ENCODE measurements around the gene ITM2C.

The ITM2C gene

DNA sequence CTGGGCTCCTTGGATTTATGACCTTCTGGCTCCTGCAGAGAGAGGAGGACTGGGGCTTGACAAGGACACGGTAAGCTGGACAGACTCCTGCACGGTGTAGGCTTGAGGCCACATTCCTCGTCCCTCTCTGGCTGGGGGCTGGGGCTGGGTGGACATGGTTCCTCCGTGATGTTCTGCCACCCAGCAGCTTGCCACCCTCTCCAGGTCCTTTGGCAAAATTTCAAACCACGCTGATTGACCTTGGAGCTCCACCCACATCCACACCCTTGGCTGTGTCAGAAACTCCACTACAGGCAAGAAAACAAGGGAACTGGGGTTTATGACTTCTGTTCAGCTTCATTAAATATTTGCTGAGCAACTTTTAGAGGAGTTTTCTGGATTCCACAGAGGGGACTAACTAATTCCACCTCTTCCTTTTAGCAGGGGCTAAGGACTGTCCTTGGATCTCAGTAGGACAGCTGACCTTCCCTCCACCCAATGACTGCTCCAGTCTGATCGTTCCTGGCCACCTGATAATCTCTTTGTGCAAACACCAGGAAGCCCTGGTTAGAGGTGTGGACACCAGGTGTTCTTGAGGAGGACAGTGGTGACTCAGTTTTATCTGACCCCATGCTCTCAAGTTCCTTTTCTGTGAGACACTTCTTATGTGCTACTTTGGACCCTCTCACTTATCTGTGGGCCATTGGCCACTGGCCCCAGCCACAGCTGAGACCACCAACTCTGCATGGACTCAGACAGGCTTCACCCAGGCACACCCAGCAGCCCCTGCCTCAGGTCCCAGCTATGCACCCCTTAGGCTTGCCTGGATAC lies 31.0 kb downstream of the ITM2C start:
- no peak for DNase-seq

DNA sequence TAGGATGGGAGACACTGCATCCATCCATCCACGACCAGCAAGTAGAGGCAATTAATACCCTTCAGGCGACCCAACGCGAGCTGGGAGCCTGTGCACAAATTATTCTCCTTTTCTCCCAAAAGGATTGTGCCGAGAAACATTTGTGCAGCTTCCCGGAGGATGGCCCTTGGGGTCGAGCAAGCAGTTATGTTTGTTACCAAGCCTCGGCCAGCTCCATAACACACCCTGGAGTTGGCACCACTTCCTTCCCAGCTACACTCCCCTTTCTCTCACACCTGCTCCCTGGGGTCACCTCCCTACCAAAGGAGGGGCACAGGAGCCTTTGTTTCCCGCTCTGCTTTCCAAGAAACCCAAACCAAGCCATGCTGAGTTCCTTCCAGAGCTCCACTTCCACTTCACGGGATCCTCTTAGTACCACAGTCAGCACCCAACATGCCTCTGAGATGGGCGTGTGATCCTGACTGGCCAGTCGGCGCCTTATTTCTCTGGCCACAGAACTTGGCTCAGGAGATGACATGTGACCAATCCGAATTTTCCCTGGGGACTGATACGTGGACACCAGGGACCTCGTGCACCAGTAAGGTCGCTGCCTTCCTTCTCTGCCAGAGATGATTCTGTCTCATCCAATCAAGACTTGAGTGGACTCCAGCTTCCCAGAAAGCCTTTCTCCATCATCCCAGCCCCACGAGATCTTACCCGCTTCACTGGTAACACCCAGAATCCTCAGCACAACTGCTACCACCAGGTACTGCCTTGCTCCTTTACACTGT lies 31.8 kb downstream of the ITM2C start:
- DNase-seq: no peak

DNA sequence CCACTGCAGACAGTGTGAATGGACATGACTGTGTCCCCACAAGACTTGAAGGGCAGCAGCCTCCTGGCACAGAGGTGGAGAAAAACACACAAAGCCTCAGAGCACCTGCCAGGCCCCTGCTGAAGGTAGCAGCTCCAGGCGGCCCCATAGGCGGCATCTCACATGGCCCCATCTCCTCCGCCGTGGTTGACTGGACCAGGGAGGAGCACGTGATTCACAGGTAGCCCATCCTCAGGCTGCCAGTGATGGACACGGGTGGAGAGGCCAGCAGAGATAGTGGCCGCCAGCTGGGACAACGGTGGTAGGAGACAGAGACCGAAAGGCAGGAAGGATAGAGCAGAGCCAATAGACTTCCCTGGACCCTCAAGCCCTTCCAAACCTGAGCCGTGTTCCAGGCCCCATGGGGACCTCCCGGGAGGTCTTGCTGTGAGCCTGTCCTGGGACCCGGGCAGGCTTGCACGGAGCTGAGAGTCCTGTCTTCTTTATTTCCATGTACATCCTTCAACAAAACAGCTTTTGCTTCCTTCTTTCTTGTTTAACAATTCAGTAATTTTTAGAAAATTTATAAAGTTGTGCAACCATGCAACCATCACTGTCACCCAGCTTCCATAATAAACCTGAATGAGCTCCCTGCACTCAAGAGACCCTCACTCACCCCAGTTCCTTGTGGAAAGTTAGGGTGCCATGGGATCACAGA lies 33.4 kb downstream of the ITM2C start:
- DNase-seq: no peak

DNA sequence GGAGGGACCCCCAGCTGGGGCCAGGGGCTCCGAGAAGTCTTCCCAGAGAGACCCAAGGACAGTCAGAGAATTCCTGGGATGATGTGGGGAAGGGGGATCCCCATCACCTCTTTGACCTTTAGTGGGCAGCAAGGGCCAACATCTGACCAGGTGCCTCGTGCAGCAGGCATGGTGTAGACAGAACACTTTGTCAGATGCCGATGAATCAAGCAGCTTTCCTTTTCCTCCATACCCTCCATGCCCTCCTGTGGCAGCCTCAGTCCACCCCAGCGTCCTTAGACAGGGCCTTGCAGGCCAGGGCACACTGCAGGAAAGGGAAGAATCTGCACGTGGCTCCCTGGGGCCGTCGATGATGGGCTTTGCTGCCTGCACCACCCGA lies 34.0 kb downstream of the ITM2C start:
- DNase-seq: no peak

DNA sequence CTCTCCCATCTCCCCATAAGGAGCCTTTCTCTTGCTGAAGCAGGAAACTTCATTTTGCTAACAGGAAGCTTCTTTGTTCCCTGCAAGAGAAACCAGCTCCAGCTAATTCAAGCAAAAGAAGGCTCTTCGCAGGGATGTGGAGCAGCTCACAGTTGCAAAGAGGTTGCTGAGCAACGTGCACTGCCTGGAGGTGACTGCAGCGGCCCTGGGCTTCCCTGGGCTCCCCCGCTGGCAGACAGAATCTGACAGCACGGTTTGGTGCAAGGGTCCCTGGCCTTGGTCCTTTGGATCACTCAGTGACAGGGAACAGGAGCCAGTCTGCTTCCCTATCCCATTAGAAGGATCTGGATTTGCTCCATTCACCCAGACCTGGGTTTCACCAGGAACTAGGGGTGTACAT lies 34.5 kb downstream of the ITM2C start:
- DNase-seq: no peak

GRCh38 chr2:230899786-230900185 lies 35.0 kb downstream of the ITM2C start:
- no peak for DNase-seq

DNA sequence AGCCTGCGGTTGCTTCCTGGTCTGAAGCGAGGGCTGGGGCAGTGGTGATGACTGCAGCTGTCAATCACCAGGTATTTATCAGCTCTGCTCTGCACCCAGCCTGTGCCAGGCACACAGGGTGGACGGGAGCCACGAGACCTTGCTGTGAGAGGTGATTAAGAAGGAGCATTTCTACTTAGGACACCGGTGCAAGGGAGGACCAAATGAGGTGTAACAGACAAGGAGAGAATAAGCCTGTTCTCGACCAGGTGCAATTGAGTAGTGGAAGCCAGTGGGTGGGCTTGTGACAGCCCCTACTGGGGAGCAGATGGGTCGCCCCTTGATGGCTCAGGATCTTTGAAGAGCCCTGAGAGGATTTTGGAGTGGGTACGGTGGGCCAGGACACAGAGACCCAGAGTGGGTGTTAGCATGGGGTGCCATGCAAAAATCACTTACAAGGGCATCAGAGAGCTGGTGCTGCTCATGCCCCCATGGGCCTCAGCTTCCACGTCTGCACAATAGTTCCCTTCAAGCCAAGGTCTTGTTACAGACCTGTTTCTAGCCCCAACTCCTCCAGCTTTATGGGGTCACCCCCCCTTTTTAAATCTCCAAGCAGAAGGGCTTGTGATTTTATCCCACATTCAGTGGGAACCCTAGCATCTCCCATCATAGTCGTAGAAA lies 35.7 kb downstream of the ITM2C start:
- DNase-seq: no peak

DNA sequence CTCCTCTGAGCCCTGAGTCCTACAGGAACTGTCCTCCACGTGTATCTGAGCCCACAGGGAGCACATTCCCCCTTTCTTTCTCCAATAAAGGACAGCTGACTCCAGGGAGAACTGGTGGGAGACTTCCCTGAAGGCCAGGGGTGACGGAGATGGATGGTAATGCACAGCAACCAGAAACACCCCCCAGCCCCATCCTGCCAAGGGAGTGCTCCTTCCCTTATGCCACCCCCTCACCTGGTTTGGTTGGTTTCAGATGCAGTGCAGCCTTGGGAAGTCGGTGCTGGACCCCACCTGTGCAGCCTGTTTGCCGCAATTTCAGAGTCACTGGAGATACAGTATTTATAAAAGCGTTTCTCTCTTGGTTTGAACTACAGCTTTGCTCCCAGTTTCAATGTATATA lies 36.3 kb downstream of the ITM2C start:
- DNase-seq: no peak

- DNase-seq: peak; percentile 42
These were observed 37.6 kb downstream of the ITM2C start for GRCh38 chr2:230902180-230902899.

DNA sequence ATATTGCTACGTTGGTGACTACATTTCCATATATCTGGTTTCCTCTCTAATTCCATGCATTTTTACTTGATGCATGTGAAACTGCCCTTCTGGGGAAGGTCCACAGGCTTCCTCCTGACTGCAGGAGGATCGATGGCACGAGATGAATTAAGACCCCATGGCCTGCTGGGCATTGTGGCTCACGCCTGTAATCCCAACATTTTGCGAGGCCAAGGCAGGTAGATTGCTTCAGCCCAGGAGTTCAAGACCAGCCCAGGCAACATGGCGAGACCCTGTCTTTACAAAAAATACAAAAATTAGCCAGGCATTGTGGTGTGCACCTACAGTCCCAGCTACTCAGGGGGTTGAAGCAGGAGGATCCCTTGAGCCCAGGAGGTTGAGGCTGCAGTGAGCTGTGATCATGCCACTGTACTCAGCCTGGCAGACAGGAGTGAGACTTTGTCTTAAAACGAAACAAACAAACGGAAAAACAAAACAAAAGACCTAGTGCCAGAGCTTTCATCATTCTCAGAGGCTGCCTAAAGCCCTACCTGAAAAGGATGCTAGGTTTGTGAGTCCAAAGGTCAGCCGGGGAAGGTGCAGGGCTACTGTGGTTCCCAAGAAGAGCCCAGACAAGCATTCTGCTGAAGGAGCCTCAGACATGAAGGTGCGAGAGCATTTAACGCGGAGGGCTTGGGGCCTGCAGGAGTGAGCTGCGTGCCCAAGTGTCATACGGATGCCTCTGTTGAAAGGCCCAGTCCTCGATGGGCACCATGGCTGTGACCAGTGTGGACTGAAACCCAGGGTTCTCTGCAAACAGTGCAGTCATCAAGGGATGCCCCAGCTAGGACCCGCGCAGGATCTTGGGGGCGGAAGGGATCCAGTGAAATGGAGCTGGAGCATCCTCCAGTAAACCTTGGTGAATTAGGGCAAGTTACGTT lies 38.7 kb downstream of the ITM2C start:
- no peak for DNase-seq

GRCh38 chr2:230904856-230905447 lies 40.2 kb downstream of the ITM2C start:
- DNase-seq: no peak

GRCh38 chr2:230905448-230906421 lies 41.0 kb downstream of the ITM2C start:
- DNase-seq: no peak

GRCh38 chr2:230906471-230907230 lies 41.9 kb downstream of the ITM2C start:
- DNase-seq: no peak

- no peak for DNase-seq
These were observed 42.8 kb downstream of the ITM2C start for GRCh38 chr2:230907361-230908091.

DNA sequence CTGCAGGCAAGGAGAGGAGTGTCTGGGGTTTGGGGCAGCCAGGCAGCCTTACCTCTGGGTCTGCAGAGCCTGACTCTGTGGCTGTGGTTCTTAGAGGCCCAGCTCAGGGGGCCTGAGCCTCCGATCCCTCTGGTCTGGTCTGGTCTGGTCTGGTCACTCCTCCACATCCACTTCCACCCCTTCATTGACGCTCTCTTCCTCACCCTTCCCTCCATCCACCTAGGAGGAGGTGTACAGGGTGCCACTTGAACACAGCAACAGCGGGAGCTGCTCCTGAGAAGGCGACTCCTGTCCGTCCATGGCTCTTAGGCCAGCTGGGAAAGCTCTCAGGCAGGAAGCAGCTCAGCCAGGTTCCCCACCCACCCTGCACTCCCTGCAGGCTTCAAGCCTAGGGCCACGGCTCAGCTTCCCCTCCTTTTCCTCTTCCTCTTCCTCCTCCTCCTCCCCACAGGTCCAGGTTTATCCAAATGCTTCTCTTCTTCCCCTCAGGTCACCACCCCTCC lies 43.4 kb downstream of the ITM2C start:
- no peak for DNase-seq

GRCh38 chr2:230908595-230909191 lies 44.0 kb downstream of the ITM2C start:
- DNase-seq: no peak

DNA sequence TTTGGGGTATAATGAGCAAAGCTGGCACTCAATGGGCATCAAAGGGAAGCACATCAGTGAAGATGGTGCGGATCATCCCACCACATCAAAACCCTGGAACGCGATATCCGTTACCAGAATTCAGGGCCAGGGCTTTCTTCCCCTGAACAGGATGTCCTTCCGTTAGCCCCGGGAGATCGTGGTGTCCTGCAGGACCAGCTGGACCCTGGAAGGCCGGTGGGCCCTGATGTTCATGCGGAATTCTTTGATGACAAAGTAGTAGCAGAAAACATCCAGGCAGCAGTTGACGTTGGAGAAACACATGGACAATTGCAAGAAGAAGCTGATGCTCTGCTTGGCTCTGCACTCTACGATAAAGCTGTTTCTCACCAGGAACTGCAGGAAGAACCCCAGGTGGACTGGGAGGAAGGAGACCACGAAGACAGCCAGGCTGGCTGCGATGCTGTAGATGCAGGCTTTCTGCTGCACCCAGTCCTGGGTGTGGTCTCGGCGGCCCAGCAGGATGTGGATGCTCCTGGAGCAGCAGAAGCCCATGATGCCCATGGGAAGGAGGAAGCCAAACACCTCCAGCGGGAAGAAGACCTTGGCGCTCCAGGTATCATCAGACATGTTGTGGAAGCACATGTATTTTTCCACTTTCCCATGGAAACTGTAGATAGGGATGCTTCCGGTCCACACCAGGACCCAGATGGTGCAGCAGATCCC lies 45.3 kb downstream of the ITM2C start:
- no peak for DNase-seq

All from NK-92 treated with Interleukin-12 subunit alpha and Interleukin-12 subunit beta, amount 100 ng/mL, for 24 hours (cell line).